GM19193 (cell line): ENCODE results near the gene DPY19L1.

Experiments
- POLR2A ChIP-seq: IDR thresholded peaks from 4 replicates; pipeline ENCODE4 v1.6.1; 2011; ENCODE audit not compliant: insufficient read depth, insufficient read length; ENCODE audit errors: extremely low read depth

DPY19L1 gene

DNA sequence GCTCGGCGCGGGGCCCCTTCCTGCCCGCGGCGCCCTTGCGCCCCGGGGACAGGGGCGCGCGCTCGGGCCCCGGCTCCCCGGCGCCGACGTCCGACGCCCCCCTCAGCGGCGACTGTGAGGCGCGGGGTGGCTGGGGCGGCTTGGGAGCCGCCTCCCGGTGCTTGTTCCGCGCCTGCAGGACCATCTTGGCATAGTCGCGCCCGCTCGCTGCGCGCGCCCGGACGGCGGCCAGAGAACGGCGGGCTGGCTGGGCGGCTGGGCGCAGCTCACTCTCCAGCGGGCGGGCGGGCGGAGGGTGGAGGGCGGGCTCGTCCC, at the start of gene DPY19L1:
TSS of gene DPY19L1 (minus strand) at position 275 of the 315 bp plus-strand sequence. CDS start at position 184, 91 bp downstream.
- peak; percentile 27 for TF ChIP-seq POLR2A

GRCh38 chr7:35040906-35041305, 3.6 kb upstream of the DPY19L1 start:
- TF ChIP-seq POLR2A, result no peak

DNA sequence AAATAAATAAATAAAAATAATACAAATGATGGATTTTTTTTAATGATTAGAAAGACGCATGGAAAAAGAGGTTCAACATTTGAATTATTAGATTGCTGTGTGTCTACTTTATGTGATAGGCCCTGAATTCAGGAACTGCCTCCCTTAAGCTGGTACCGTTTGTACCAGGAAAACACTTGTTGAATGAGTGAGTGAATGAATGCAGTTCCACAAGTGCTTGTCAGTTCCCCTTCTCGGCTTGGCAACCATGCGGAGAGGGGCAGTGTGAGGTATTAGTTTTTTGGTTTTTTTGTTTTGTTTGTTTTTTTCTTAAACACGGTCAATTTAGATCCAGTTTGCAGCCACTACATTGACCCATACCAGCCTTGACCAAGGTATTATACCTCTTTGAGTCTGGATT, 2.1 kb upstream of the DPY19L1 start:
- no peak for TF ChIP-seq POLR2A

DNA sequence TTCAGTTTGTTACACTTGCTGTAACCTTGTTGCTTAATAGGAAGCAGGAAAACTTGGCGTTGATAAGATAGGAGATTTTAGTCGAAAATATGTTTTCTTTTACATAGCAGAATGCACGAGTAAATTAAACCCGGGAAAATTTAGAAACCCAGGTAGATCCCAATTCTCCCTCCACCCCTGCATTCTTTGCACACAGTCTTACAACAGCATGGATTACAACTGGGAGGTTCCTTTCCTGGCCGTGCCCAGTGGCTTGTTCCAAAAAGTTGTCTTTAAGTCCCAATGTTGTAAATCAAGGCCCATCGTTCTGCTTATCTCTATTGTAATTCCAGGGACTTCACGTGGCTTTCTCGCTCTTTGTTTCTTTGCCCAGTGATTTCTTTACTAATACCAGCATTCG, 1.1 kb upstream of the DPY19L1 start:
- no peak for TF ChIP-seq POLR2A

- peak; percentile 68 for TF ChIP-seq POLR2A
These were observed 449 bp upstream of the DPY19L1 start for GRCh38 chr7:35037526-35038341.

DNA sequence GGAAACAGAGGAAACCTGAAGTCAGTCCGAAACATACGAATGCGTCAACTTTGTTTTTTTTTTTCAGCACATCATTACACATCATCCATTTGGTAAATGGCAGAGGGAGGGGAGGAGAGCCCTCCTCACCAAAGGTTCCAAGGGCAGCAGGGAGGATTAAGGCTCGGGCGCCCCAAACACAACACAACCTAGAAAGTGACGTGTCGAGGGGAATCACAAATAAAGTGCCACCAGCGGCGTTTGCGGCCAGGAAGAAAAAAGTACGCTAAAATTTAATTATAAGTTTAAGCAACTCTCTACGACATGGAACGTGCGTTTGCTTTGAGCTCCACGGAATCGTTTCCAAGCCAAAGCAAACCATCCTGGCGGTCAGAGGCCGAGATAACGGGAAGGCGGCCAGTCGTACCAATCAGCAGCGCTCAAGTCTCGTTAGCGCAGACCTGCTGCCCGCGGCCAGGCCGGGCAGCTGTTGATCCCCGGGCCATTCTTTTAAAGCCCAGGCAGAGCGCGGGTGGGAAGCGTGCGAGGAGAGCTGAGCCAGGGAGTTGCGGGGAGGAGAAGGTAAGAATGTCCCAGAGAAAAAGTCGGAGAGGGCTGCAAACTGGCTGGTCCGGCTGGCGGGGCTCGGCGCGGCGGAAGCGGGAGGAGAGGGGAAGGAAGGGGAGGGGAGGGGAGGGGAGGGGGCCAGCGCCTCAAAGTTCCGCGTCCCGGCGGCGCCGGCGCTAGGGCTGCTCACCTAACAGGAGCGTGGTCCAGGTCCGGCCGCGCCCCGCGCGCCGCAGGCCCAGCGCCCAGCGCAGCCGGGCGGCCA, 719 bp downstream of the DPY19L1 start:
- TF ChIP-seq POLR2A, result no peak

DNA sequence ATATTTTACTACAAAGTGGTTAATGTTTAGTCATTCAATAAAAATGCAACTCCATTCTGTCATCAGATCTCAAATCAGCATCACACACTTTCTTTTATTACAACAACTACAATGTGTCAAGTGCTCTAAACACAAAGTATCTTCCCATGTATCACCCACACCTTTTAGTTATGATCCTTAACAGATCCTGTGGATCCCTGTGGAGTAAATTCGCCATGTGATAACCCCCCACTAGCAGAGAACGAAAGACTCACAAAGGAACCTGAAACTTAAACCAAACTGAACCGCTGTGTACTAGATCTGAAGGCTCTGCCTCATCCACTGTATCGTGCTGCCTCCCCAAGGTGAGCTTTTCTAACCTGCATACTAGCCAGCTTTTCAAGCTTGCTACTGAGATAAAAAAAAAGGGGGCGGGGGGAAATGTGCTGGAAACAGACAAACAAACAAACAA, 1.7 kb downstream of the DPY19L1 start:
- no peak for TF ChIP-seq POLR2A

- TF ChIP-seq POLR2A, result no peak
These were observed 5.1 kb downstream of the DPY19L1 start for GRCh38 chr7:35032166-35032565.

- TF ChIP-seq POLR2A, result no peak
These were observed 6.4 kb downstream of the DPY19L1 start for GRCh38 chr7:35030848-35031247.

GRCh38 chr7:35029311-35029710, 8.0 kb downstream of the DPY19L1 start:
- no peak for TF ChIP-seq POLR2A

DNA sequence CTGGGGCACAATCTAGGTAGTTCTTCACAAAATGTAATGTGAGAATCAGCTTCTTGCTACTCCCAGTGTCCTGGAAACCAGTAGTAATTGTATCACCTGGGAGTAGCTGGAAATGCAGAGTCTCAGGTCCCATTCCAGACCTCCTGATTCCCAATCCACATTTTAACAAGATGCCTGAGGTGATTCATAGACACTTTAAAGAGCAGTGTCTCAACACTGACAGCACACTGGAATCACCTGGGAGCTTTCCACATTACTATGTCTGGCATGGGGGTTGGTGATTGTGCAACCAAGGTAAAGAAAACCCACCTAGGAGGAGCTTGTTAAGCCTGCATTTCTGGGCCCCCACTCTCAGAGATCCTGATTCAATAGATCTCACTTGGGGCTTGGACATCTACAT, 11.1 kb downstream of the DPY19L1 start:
- no peak for TF ChIP-seq POLR2A

DNA sequence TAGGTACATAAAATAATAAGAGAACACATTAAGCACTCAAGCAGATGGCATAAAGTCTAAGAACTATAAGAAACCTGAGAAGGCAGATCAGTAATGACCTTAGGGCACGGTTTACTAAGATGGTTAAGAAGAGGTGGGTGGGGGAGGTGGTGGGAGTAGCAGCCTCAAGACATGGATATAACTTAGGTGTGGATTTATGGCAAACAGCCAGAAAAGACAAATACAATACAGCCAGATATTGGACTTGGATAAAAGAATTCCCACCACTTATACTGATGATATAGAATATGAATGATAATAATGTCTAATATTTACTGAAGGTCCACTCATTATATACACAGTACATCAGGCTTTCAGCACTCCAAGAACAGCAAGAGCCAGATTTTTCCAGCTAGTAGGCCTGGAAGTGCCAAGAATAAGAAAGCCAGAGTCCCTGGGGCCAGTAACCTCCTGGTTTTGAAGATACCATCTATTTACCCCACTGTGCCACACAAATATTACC, 11.9 kb downstream of the DPY19L1 start:
- TF ChIP-seq POLR2A, result no peak

DNA sequence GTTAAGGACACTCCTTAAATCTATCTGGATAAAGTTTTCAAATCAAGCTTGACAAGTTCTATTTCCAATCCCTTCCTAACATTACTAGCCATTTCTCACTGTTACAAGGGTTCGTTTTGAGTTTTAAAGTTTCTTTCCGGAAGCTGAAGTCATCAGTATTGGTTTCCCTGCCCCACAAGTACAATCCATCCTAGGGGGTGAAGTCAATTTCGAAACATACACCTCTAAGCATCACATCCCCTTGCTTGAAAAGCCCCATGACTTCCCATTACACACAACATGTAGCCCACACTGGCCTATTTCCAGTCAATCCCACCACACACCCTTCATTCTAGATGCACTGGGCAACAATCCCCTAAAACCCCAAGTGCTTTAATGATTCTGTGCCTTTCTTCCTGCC, 13.0 kb downstream of the DPY19L1 start:
- TF ChIP-seq POLR2A, result no peak

GRCh38 chr7:35022725-35023124, 14.6 kb downstream of the DPY19L1 start:
- no peak for TF ChIP-seq POLR2A

- no peak for TF ChIP-seq POLR2A
These were observed 15.8 kb downstream of the DPY19L1 start for GRCh38 chr7:35021445-35021844.

DNA sequence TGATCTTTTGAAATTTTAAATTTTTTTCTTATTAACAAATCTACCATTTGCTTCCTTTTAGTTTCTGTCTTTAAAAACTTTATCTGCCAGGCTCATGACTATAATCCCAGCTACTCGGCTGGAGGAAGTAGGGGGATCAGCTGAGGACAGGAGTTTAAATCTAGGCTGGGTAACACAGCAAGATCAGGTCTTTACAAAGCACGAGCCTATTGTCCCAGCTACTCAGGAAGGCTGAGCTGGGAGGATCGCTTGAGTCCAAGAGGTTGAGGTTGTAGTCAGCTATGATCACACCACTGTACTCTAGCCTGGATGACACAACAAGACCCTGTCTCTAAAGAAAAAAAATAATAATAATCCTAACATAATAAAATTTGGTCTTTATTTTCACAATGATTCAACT, 17.5 kb downstream of the DPY19L1 start:
- TF ChIP-seq POLR2A, result no peak
